Right atrium auricular region (tissue), 2 donors: Measurements from ENCODE around the gene PPT2. TPM values are rescaled to one million over a fixed set of nuclear protein-coding genes. Genes with fewer than 3 reads are reported as not detected.

Experiments
- DNase-seq: peaks from one replicate; pipeline ENCODE4 v3.0.0-alpha.2; 2019; ENCODE audit warnings: low spot score
- H3K27ac ChIP-seq, 2 donors: fragments of 200-600 bp; sonication (generic); 1 replicate in 1 of 2; 2 replicates in 1 of 2; pipeline ENCODE4 v1.5.1; 2016 to 2019
- H3K27me3 ChIP-seq, 2 donors: fragments of 200-600 bp; sonication (generic); one replicate each; pipeline versions ENCODE4 v1.5.1 to v1.6.0; 2017 to 2019
- H3K36me3 ChIP-seq: fragments of 200-600 bp; sonication (generic); one replicate; pipeline ENCODE4 v1.5.1; 2016
- H3K4me1 ChIP-seq, 2 donors: fragments of 200-600 bp; sonication (generic); one replicate each; pipeline versions ENCODE4 v1.5.1 to v1.6.0; 2017 to 2019
- H3K4me3 ChIP-seq, 2 donors: fragments of 200-600 bp; sonication (generic); 1 replicate in 1 of 2; 2 replicates in 1 of 2; pipeline ENCODE4 v1.5.1; 2017 to 2019; ENCODE audit warnings: mild to moderate bottlenecking in 1 of 2, moderate library complexity in 1 of 2
- H3K9me3 ChIP-seq, 2 donors: fragments of 200-600 bp; sonication (generic); one replicate each; pipeline ENCODE4 v1.5.1; 2019
- CTCF ChIP-seq, 2 donors: fragments of 200-600 bp; sonication (generic); IDR thresholded peaks; one replicate each; pipeline ENCODE4 v1.5.1; 2019; ENCODE audit warnings: antibody characterized with exemption in 2 of 2
- total RNA-seq, 2 donors: library from RNA; depleted of rRNA; stranded (reverse); fragments of >200 nt; gene quantifications; one replicate each; pipeline ENCODE4 v1.1.0, GENCODE V29; 2016

Gene PPT2
- total RNA-seq, 2 donors from 2014 or later: 19.5 to 27.0 TPM

DNA sequence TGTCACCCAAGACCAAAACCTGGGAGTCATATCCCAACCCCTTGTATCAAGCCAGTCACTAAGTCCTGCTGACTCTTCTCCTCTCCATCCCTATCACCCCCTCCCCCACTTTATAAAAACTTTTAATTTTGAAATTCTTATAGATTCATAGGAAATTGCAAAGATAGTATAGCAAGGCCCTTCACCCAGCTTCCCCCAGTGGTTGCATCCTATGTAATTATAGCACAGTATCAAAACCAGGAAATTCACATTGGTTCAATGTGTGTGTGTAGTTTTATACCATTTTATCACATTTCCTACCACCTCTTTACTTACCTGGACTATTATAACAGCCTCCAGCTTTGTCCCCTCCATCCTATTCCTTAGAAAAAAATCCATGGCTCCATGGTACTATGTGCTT is 4.1 kb downstream of the PPT2 start:
- Histone ChIP-seq H3K27me3 (no peaks in the 10 kb centered on the region), H3K4me1 (peaks cover 0 to 20% of the 10 kb centered on the region in 2 donors), H3K4me3 (no peak overlapping the region), H3K27ac (no peak overlapping the region), H3K36me3 (peaks cover 49% of the 10 kb centered on the region), H3K9me3 (no peaks in the 10 kb centered on the region)
- TF ChIP-seq CTCF (IDR thresholded peaks at IDR 0.05): no peak
- DNase-seq: no peak

- no peak overlapping the region for H3K4me3 ChIP-seq
- H3K9me3 ChIP-seq: no peaks in the 10 kb centered on the region
- H3K27ac ChIP-seq: peak overlapping the region; percentile 35 to 51
- peaks cover 62% of the 10 kb centered on the region for H3K36me3 ChIP-seq
- H3K27me3 ChIP-seq: no peaks in the 10 kb centered on the region
- TF ChIP-seq CTCF (IDR thresholded peaks at IDR 0.05): no peak
- no peak for DNase-seq
- no peaks in the 10 kb centered on the region for H3K4me1 ChIP-seq
Measured at GRCh38 chr6:32163559-32164258, 9.8 kb downstream of the PPT2 start.

GRCh38 chr6:32164295-32164694 is 10.4 kb downstream of the PPT2 start, which contains the start of gene EGFL8:
Gene EGFL8 (plus strand): TSS chr6:32164595. CDS start chr6:32166166, 1,571 bp downstream.
- Histone ChIP-seq H3K9me3 (no peaks in the 10 kb centered on the region), H3K27me3 (no peaks in the 10 kb centered on the region), H3K36me3 (peaks cover 63% of the 10 kb centered on the region), H3K4me1 (no peaks in the 10 kb centered on the region), H3K27ac (peak within 1 kb of the TSS; percentile 35 to 51), H3K4me3 (no peak within 1 kb of the TSS)
- DNase-seq: no peak
- TF ChIP-seq CTCF (IDR thresholded peaks at IDR 0.05): no peak

- Histone ChIP-seq H3K27me3 (no peaks in the 10 kb centered on the region), H3K36me3 (peaks cover 69% of the 10 kb centered on the region), H3K9me3 (no peaks in the 10 kb centered on the region), H3K4me1 (no peaks in the 10 kb centered on the region), H3K27ac (no peak overlapping the region), H3K4me3 (no peak overlapping the region)
- no peak for TF ChIP-seq CTCF (IDR thresholded peaks at IDR 0.05)
- no peak for DNase-seq
Measured at GRCh38 chr6:32166411-32167061, 12.6 kb downstream of the PPT2 start.

- Histone ChIP-seq H3K4me3 (no peak overlapping the region), H3K4me1 (no peaks in the 10 kb centered on the region), H3K27me3 (no peaks in the 10 kb centered on the region), H3K9me3 (no peaks in the 10 kb centered on the region), H3K27ac (no peak overlapping the region), H3K36me3 (peaks cover 66% of the 10 kb centered on the region)
- DNase-seq: no peak
- TF ChIP-seq CTCF (IDR thresholded peaks at IDR 0.05): no peak
Measured at GRCh38 chr6:32167154-32167760, 13.3 kb downstream of the PPT2 start.
